ENCODE results near the gene EGFL8.

- TF ChIP-seq EGR1 (IDR thresholded peaks at IDR 0.05; ENCODE audit: low read depth in 2 of 2) (no peak), CTCF (IDR thresholded peaks at IDR 0.05; ENCODE audit: low read depth, low read length, missing input control) (no peak), ZBTB33 (IDR thresholded peaks at IDR 0.05) (no peak), REST (IDR thresholded peaks at IDR 0.05) (no peak), GABPA (IDR thresholded peaks at IDR 0.05 in 1 of 2, conservative IDR thresholded peaks at IDR 0.05 in 1 of 2) (no peak), TAF1 (conservative IDR thresholded peaks at IDR 0.05) (no peak), ATF3 (IDR thresholded peaks at IDR 0.05) (no peak)
These were observed 19.2 kb downstream of the EGFL8 start for GRCh38 chr6:32183483-32184083.
